Panc1 (cell line): ENCODE results near the gene CEP128. TPM values are rescaled to one million over a fixed set of nuclear protein-coding genes. Genes with fewer than 3 reads are reported as not detected.
"Not testable (repeated sequence)": the region's sequence is repeated elsewhere in the genome, so short reads cannot be mapped to it uniquely, and the experiment has no call there.

Experiments
- ATAC-seq: fragments of 200-7000 bp; cut with Tn5 transposase; 2 replicates; pipeline ENCODE4 v1.9.1; 2020; ENCODE audit warnings: mild to moderate bottlenecking, moderate library complexity
- BruUV-seq: library from RNA; stranded (reverse); fragments of 400-500 nt; replicated peaks from 2 replicates; lab custom pipeline; 2021; lab: Mats Ljungman, UMichigan
- CTCF ChIA-PET: fragments of 300-600 bp; sonication (Branson Sonifier 250); formaldehyde crosslinking; loops from one replicate; lab custom pipeline; 2022; ENCODE audit warnings: antibody characterized with exemption; lab: Charles Lee
- POLR2A ChIA-PET: fragments of 300-600 bp; sonication (Branson Sonifier 250); formaldehyde crosslinking; loops from one replicate; lab custom pipeline; 2022; ENCODE audit warnings: antibody characterized with exemption; lab: Charles Lee
- DNase-seq: peaks from one replicate; pipeline ENCODE4 v3.0.0-alpha.2; 2010; ENCODE audit warnings: low read depth, low spot score
- H3K27ac ChIP-seq: 2 replicates; pipeline ENCODE4 v1.5.1; 2011; ENCODE audit warnings: mild to moderate bottlenecking, low read length, inconsistent platforms
- H3K27me3 ChIP-seq: fragments of 200-500 bp; sonication (Bioruptor generic); 2 replicates; pipeline ENCODE4 v1.6.0; 2014; ENCODE audit warnings: low read length, inconsistent platforms; ENCODE audit not compliant: control insufficient read depth, insufficient read depth
- H3K36me3 ChIP-seq: fragments of 200-500 bp; sonication (Bioruptor generic); 2 replicates; pipeline ENCODE4 v1.5.1; 2014; ENCODE audit warnings: inconsistent platforms, mild to moderate bottlenecking, low read length, moderate library complexity; ENCODE audit not compliant: control insufficient read depth, insufficient read depth
- H3K4me1 ChIP-seq: 2 replicates; pipeline ENCODE4 v1.5.1; 2011; ENCODE audit warnings: inconsistent platforms, mild to moderate bottlenecking, low read length, moderate library complexity; ENCODE audit not compliant: control insufficient read depth, insufficient read depth
- H3K4me3 ChIP-seq, 2 experiments: 2 replicates each; pipeline ENCODE4 v1.5.1; 2011 to 2012; ENCODE audit warnings: low read depth in 2 of 2, low read length in 2 of 2, mild to moderate bottlenecking in 2 of 2, inconsistent platforms in 1 of 2, moderate library complexity in 1 of 2
- H3K9me3 ChIP-seq: fragments of 200-500 bp; sonication (Bioruptor generic); 2 replicates; pipeline ENCODE4 v1.5.1; 2014; ENCODE audit warnings: low read depth, mild to moderate bottlenecking, inconsistent platforms, low read length, moderate library complexity; ENCODE audit not compliant: control insufficient read depth, insufficient read depth
- CTCF ChIP-seq: fragments of 450-650 bp; IDR thresholded peaks from 2 replicates; pipeline ENCODE4 v1.5.1; 2017; ENCODE audit warnings: mild to moderate bottlenecking
- POLR2AphosphoS5 ChIP-seq: IDR thresholded peaks from 2 replicates; pipeline ENCODE4 v1.6.1; 2012; ENCODE audit warnings: mild to moderate bottlenecking, low read depth, low read length, moderate library complexity
- SIN3A ChIP-seq: IDR thresholded peaks from 2 replicates; pipeline ENCODE4 v1.6.1; 2012; ENCODE audit warnings: low read depth, mild to moderate bottlenecking, low read length, moderate library complexity, borderline replicate concordance; ENCODE audit not compliant: insufficient read depth
- TCF7L2 ChIP-seq: IDR thresholded peaks from 2 replicates; pipeline ENCODE4 v1.6.1; 2011; ENCODE audit warnings: mild to moderate bottlenecking, low read depth, low read length, inconsistent platforms
- in situ Hi-C: cut with HindIII; loops from 2 replicates; pipeline ENCODE4 v1.10.0; 2016; ENCODE audit warnings: low sequenced_read_pairs, low pct_unique_long_range_greater_than_20kb
- intact Hi-C: fragments of 100-400 bp; cut with micrococcal nuclease; formaldehyde crosslinking; loops from one replicate; pipeline ENCODE4 v1.10.0; 2022; ENCODE audit not compliant: unreplicated experiment
- total RNA-seq: library from RNA; stranded (reverse); gene quantifications from one replicate; pipeline ENCODE4 v1.2.1, GENCODE V29; 2021; ENCODE audit not compliant: unreplicated experiment
- TF ChIP-seq, protein P1 (sequence below), 2 experiments: IDR thresholded peaks; 2 replicates each; pipeline ENCODE4 v1.6.1; 2011 to 2012; ENCODE audit warnings: low read depth in 2 of 2, control low read depth in 1 of 2, low read length in 1 of 2, mild to moderate bottlenecking in 1 of 2, moderate library complexity in 1 of 2; ENCODE audit not compliant: insufficient read depth in 1 of 2

CEP128 gene
- total RNA-seq, 1 experiment from 2014 or later, result 9.3 TPM

GRCh38 chr14:80953211-80953610, 11.7 kb upstream of the CEP128 start:
- H3K36me3 ChIP-seq, in situ Hi-C loops, H3K9me3 ChIP-seq, H3K4me1 ChIP-seq, H3K4me3 ChIP-seq, DNase-seq, ATAC-seq, CTCF ChIA-PET, H3K27ac ChIP-seq, POLR2A ChIA-PET, BruUV-seq: not testable (repeated sequence)
- intact Hi-C loops, result loop anchor here (10.0 kb wide), 1 partner anchor 222 kb away; no protein-coding TSS in a partner anchor
- peaks cover 18% of the 10 kb centered on the region for H3K27me3 ChIP-seq

- no peaks in the 10 kb centered on the region; the same call in 1 of the 2 replicates for H3K36me3 ChIP-seq
- DNase-seq (no peak), ATAC-seq (no peak)
- H3K27me3 ChIP-seq, result peaks cover 12% of the 10 kb centered on the region
- TF ChIP-seq CTCF (no peak), POLR2AphosphoS5 (no peak), TCF7L2 (no peak), SIN3A (no peak)
- TF ChIP-seq, protein P1, sequence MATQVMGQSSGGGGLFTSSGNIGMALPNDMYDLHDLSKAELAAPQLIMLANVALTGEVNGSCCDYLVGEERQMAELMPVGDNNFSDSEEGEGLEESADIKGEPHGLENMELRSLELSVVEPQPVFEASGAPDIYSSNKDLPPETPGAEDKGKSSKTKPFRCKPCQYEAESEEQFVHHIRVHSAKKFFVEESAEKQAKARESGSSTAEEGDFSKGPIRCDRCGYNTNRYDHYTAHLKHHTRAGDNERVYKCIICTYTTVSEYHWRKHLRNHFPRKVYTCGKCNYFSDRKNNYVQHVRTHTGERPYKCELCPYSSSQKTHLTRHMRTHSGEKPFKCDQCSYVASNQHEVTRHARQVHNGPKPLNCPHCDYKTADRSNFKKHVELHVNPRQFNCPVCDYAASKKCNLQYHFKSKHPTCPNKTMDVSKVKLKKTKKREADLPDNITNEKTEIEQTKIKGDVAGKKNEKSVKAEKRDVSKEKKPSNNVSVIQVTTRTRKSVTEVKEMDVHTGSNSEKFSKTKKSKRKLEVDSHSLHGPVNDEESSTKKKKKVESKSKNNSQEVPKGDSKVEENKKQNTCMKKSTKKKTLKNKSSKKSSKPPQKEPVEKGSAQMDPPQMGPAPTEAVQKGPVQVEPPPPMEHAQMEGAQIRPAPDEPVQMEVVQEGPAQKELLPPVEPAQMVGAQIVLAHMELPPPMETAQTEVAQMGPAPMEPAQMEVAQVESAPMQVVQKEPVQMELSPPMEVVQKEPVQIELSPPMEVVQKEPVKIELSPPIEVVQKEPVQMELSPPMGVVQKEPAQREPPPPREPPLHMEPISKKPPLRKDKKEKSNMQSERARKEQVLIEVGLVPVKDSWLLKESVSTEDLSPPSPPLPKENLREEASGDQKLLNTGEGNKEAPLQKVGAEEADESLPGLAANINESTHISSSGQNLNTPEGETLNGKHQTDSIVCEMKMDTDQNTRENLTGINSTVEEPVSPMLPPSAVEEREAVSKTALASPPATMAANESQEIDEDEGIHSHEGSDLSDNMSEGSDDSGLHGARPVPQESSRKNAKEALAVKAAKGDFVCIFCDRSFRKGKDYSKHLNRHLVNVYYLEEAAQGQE (IDR thresholded peaks at IDR 0.05; ENCODE audit: insufficient read depth in 1 of 2, low read depth in 2 of 2, low read length in 1 of 2), result no peak
- no TSS peak for BruUV-seq
- POLR2A ChIA-PET, result no interaction called here
- H3K9me3 ChIP-seq, result no peaks in the 10 kb centered on the region
- H3K4me1 ChIP-seq, result no peaks in the 10 kb centered on the region
- CTCF ChIA-PET, result no interaction called here
- H3K4me3 ChIP-seq, result no peak overlapping the region
- in situ Hi-C loops, result no loop called here
- intact Hi-C loops, result loop anchor here (10.0 kb wide), 1 partner anchor 223 kb away; no protein-coding TSS in a partner anchor
- H3K27ac ChIP-seq, result no peak overlapping the region
These were observed 10.0 kb upstream of the CEP128 start for GRCh38 chr14:80951491-80951890.

GRCh38 chr14:80948291-80948690, 6.8 kb upstream of the CEP128 start:
- H3K27ac ChIP-seq, result no peak overlapping the region
- H3K4me1 ChIP-seq, result no peaks in the 10 kb centered on the region
- no peak for TF ChIP-seq CTCF
- TF ChIP-seq SIN3A, result no peak
- no peak for TF ChIP-seq POLR2AphosphoS5
- TF ChIP-seq, protein P1 (IDR thresholded peaks at IDR 0.05; ENCODE audit: insufficient read depth in 1 of 2, low read depth in 2 of 2, low read length in 1 of 2), result no peak
- TF ChIP-seq TCF7L2, result no peak
- no peaks in the 10 kb centered on the region for H3K36me3 ChIP-seq
- intact Hi-C loops, result no loop called here
- ATAC-seq (no peak), DNase-seq (no peak)
- CTCF ChIA-PET, result no interaction called here
- H3K4me3 ChIP-seq, result no peak overlapping the region
- BruUV-seq, result no TSS peak
- in situ Hi-C loops, result no loop called here
- POLR2A ChIA-PET, result no interaction called here
- H3K27me3 ChIP-seq, result peaks cover 8% of the 10 kb centered on the region
- no peaks in the 10 kb centered on the region for H3K9me3 ChIP-seq
